HG02840 (cell line): ENCODE results near the gene APBA1.
"Not testable (repeated sequence)": the region's sequence is repeated elsewhere in the genome, so short reads cannot be mapped to it uniquely, and the experiment has no call there.

Experiments used
- ATAC-seq: cut with Tn5 transposase; IDR thresholded peaks from one replicate; pipeline ENCODE4 v1.9.1; 2021; ENCODE audit warnings: mild to moderate bottlenecking, moderate library complexity, moderate number of reproducible peaks; ENCODE audit not compliant: unreplicated experiment, low FRiP score

Gene APBA1

GRCh38 chr9:69454321-69454720 is 217.8 kb downstream of the APBA1 start:
- no peak for ATAC-seq

DNA sequence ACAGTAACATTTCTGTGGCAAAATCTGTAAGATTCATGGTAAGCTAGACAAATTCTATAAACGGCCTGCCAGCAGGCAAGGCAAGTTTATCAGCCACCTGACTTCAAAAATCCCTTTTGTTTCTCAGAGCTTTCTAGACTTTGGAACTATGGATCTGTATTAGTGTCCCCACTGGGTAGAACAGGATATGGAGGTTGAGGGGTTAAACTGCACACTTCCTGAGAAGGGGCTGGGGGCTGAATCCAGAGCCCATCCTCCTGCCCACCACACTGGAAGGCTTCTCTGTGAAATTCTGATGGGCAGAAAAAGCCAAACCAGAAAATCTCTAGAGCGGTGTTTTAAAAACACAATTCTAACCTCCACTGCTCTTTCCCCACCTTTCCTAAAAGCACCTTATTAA is 218.4 kb downstream of the APBA1 start:
- no peak for ATAC-seq

DNA sequence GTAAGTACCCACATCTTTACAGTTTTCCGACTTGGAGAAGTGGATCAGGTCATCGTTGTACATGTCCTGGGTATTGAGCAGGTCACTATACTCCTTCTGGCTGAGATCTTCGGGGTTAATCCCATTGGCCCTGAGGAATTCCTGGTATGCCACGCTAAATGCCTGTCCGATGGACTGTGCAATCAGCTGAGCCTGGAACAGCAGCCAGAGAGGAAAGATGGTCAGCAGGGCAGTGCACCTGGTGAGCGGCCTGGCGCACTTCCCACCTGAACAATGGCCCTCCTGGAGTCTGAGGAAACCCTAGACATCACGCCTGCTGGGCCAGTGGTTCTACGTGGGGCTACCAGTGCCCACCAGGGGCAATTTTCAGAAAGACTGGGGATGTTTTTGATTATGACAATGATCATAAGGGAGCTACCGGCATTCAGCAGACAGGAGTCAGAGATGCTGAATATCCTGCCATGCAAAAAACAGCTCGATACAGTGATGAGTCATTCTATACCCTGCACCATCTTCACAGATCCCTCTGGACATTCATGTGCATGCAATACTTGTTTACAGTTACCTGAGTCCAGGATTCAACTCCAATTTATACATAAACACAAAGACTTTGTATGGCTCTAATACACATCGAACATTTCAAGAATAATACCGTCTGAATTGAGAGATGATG is 219.9 kb downstream of the APBA1 start:
- no peak for ATAC-seq

DNA sequence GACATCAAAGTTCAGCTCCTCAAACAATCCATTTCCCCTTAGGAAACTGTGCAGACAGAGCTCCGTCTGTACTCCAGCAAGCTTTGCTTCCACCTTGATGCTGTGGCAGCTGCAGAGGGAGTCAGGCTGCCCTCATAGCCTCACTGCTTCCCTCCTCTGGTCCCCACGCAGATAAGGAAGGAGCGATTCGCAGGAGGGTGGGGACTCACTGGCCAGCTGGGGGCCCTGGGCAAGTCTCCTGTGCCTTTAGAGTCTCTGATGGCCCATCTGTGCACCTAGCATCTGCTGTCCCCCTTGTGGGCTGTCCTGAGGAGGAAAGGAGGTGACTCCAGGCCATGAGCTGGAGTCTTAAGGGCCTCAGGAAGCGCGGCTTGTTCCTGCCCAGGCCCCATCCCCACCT is 225.7 kb downstream of the APBA1 start:
- no peak for ATAC-seq

DNA sequence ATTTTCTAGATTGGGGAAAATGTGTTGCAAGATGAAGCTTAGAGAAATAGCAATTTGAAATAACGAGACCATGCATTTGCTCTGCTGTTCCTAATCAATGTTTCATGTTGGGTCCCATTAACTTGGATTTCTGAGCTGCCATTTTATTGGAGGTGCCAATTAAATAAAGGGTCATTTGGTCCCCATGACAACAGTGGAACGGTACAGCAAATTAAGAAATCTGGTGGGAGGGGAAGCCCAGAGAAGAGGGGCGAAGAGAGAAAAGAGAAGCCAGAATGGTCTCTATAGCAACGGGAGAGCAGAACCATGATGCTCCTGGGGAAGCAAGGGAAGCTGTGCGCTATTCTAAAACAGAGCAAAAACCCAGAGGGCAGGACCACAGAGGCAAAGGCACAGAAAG is 226.9 kb downstream of the APBA1 start:
- ATAC-seq, result no peak

DNA sequence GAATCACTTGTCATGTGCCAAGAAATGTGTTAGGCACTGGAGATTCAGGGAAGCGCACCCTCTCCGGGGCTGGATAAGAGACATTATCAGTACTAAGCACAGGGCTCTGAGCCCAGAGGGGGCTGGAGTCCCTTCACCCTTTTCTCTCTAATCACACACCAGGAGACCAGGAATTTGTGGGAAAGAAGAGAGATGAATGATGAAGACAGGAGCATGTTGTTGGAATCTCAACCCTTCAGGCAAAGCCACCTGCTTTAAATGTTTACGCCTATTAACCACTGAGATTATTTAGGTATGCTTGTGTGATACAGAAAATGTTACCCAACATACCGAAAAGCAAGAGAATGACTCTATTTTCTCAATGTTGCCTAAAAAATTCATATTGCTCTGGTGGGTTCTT is 227.4 kb downstream of the APBA1 start:
- no peak for ATAC-seq

GRCh38 chr9:69444021-69444420 is 228.2 kb downstream of the APBA1 start:
- ATAC-seq, result no peak

DNA sequence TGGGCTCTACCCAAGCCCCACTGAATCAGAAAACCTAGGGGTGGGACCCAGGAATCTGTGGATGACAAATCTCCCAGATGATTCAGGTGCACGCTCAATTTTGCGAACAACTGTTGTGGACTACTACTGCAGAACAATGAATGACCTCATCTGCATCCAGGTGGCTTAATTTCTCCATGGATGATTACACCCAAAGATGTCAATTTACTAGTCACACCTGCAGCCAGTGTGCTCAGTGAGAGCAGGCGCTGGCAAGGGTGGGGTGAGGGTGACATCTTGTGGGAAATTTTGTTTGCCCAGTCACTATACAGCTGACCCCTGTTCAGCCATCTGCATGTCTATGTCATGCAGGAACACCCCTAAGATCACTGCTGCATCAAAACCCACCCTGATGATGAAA is 229.0 kb downstream of the APBA1 start:
- ATAC-seq, result no peak

DNA sequence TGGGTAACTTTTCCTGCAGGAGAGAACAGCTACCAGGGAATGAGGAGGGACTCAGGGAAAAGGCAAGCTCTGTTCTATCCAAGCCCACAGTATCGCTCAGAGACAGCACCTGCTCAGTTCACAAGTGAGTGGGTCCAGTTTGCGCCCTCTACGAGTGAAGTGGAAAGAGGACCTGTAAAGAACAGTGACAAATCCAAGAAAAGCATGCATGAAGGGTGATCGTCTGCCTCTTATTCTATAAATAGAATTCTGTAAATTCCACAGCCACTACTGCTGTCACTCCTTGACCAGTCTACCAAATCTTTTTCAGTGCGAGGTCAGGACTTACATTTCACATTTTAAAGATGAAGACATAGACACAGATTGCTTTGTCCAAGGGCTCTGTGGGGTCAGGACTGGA is 229.7 kb downstream of the APBA1 start:
- no peak for ATAC-seq

DNA sequence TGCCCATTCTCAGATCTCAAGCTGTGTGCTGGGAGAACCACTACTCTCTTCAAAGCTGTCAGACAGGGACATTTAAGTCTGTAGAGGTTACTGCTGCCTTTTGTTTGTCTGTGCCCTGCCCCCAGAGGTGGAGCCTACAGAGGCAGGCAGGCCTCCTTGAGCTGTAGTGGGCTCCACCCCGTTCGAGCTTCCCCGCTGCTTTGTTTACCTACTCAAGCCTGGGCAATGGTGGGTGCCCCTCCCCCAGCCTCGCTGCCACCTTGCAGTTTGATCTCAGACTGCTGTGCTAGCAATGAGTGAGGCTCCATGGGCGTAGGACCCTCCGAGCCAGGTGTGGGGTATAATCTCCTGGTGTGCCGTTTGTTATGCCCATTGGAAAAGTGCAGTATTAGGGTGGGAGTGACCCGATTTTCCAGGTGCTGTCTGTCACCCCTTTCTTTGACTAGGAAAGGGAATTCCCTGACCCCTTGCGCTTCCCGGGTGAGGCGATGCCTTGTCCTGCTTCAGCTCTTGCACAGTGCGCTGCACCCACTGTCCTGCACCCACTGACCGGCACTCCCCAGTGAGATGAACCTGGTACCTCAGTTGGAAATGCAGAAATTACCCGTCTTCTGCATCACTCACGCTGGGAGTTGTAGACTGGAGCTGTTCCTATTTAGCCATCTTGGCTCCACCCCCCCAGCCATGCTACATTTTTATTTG is 231.8 kb downstream of the APBA1 start:
- ATAC-seq, result not testable (repeated sequence)

GRCh38 chr9:69439654-69440053 is 232.5 kb downstream of the APBA1 start:
- ATAC-seq, result not testable (repeated sequence)

- ATAC-seq, result no peak
Observed at GRCh38 chr9:69433968-69434367, 238.2 kb downstream of the APBA1 start.

DNA sequence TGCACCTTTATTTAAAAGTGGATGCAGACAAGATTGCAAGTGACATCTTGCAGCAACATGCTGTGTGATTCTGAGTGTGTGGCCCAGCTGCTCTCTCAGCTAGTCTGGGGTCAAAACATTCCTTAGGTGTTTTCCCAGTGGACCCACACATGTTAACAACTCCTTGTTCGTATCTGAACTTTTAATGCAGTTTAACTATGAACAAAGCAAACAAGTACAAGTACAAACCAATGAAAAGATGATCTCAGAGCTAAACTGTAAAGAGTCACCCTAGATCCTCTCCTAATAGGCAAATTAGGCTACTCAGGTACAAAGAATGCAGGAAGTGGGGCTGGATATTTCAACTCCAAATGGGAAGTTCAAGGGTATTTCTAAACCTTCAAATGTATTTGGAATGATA is 238.8 kb downstream of the APBA1 start:
- ATAC-seq, result no peak

DNA sequence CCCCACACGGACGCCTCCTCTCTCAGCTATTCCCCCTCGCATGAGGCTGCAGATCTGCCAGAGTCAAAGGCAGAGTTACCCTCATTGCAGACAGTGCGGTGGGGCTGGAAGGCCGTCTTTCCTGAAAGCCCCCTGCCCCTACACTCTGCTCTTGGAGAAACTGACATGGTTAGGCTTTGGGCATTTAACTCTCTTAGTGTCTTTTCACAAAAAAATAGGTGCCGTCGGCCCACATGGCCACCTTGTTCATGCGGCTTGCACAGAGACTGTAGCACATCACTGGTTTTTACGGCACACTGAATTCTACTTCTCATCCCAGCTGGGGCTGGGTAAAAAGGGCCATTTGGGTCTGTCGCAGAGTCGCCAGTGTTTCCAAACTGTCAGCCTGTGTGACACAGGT is 239.5 kb downstream of the APBA1 start:
- ATAC-seq, result no peak

DNA sequence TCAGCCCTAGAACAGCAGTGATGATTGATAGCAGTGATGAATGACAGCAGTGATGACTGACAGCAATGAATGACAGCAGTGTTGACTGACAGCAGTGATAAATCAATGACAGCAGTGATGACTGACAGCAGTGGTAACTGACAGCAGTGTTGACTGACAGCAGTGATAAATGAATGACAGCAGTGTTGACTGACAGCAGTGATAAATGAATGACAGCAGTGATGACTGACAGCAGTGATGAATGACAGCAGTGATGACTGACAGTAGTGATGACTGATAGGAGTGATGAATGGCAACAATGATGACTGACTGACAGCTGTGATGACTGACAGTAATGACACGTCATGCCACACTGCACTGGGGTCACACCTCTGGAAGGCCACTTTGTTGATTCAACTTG is 240.4 kb downstream of the APBA1 start:
- ATAC-seq, result no peak

DNA sequence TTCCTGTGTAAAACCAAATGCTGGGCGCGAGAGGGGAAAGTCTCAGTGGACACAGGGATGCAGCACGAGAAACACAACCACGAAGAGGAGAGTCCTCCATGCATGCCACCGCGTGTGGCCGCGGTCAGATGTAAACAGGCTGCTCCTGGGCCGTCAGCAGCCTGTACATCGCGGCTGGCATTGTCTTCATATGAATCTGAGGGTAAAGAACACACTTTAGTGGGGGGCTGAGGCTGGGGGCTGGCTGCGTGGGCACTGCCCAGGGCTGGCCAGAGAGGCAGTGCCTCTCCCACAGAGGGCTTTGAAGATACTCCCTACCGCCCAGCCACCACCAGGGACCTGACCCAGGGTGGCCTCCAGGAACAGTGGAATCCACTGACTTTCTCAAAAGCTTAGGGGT is 241.0 kb downstream of the APBA1 start:
- ATAC-seq, result no peak

DNA sequence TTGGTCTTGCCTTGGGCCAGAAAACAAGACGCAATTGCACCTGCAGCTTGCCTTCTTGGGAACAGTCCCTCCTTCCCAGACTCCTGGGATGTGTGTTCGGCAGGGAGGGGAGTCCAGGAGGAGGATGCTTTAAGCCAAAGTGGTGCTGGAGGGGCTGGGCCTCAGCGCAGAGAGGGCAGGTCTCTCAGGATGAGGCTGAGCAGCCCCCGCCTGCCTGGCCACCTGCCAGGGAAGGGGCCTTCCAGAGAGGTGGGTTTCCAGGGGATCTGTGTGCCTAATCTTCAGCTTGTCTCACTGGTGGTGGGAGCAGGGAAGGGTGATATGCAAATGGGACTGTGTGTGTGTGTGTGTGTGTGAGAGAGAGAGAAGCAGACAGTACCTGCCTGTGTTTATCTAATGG is 242.0 kb downstream of the APBA1 start:
- ATAC-seq, result no peak

GRCh38 chr9:69429281-69429680 is 242.9 kb downstream of the APBA1 start:
- ATAC-seq, result no peak

DNA sequence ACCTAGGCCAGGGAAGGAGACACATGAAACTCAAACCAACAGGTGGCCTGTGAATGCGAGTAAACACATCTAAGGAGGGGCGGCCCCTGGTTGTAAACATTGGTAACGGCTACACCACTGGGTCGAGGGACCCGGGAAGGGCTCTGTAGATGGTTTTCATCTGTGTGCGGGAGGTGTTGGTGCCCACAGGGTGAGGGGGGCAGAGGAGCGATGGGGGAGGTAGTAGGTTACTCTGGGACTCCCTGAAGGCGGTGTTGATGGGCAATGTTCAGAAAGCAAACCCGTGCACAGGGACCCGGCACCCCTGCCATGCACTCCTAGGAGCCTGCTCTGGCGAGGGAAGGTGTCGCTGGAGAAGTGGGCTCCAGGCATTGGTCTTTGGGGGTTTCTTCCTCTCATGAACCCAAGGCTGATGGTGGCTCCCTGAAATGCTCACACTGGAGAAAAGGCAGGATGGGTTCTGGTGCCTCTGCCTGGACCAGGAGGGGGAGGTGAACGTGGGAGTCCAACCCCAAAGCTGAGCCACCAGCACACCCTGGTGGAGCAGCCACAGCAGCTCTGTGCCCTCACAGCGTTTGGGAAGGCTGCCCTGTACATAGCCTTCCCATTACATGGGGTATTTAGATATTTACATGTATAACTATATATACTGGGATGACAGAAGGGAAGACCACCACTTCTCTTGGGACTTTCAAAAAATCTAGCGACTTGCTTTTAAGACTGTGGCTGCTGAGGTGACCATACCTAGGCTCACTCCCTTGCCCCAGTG is 244.0 kb downstream of the APBA1 start:
- no peak for ATAC-seq

DNA sequence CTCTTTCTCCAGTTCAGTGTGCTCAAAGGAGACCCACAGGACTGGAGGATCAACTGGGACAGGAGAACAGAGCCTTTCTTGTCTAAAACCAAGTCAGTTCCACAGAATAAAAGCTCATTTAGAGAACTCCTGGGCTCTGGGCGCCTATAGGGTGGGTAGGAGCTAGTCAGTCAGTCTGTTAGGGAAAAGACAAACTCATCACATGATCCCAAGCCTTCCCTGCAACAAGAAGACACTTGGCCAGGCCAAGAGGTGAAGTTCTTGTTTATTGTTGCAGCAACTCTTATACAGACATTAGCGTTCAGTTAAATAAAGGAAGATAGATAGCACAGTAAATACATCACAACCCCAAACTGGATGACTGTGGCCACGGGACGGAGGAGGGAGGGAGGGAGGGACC is 244.9 kb downstream of the APBA1 start:
- no peak for ATAC-seq

GRCh38 chr9:69425136-69425801 is 246.9 kb downstream of the APBA1 start:
- ATAC-seq, result no peak
